SK-N-SH (cell line): Measurements from ENCODE around the gene GLI2.

Experiments
- CTCF ChIP-seq: fragments of 200-600 bp; sonication (generic); IDR thresholded peaks from 2 replicates; pipeline ENCODE4 v1.6.1; 2017; ENCODE audit warnings: antibody characterized with exemption, mild to moderate bottlenecking, moderate library complexity
- MAX ChIP-seq: IDR thresholded peaks from 2 replicates; pipeline ENCODE4 v1.4.0; 2012; ENCODE audit warnings: low read depth
- MXI1 ChIP-seq: IDR thresholded peaks from 2 replicates; pipeline ENCODE4 v1.6.1; 2012; ENCODE audit warnings: mild to moderate bottlenecking, low read depth, low read length, improper control_type of control experiment
- REST ChIP-seq: IDR thresholded peaks from 2 replicates; pipeline ENCODE4 v1.6.1; 2012; ENCODE audit warnings: mild to moderate bottlenecking, low read depth, low read length, moderate library complexity

GRCh38 chr2:120701096-120701495, 34.6 kb upstream of the GLI2 start:
- TF ChIP-seq REST (no peak), CTCF (no peak), MAX (no peak), MXI1 (no peak)
